GM12872 (cell line): ENCODE measurements around the gene ACAD10.

Experiments
- CTCF ChIP-seq: IDR thresholded peaks from 3 replicates; pipeline ENCODE4 v1.5.1; 2011; ENCODE audit warnings: low read depth, mild to moderate bottlenecking, low read length, moderate library complexity; ENCODE audit not compliant: insufficient read depth

ACAD10 gene

GRCh38 chr12:111685811-111686573 lies at the start of gene ACAD10, which contains the start of gene BRAP:
Gene ACAD10 (plus strand): TSS chr12:111686053. CDS start chr12:111692710, 6,657 bp downstream.
Gene BRAP (minus strand): TSS chr12:111685956. CDS start chr12:111685792, 164 bp downstream.
- TF ChIP-seq CTCF = no peak

DNA sequence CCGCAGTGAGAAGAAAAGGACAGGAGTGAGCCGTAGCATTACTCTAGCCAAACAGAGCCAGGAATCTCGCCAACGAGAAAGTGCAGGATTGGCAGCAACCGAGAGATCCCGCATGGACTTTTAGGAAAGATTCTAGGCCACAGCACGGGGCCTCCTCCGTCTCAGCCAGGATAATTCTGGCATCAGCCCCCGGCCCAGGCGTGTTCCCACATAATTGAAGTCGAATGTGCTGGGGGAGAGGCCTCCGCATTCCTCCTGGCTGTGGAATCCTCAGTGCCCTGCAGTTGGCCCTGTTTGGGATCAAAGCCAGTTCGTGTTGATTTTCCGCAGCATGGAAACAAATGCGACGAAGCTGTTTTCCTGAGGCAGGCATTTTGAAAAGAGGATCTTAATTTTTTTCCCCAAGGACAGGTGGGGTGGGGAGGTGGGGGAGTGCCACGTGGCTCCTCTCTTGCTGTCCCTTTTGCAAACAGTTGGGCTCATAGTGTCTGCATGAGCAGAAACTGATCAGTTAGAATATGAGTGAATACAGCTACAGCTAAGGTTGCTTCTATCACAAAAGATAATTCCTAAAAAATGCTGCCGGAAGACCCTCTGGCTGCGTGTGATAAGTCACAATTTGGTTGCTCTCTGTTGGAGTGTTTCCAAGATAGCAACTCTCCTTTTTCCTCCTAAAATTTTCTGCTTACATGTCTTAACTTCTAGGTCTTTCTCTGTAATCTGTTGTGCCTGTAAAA lies 49.5 kb upstream of the ACAD10 start:
- no peak for TF ChIP-seq CTCF

DNA sequence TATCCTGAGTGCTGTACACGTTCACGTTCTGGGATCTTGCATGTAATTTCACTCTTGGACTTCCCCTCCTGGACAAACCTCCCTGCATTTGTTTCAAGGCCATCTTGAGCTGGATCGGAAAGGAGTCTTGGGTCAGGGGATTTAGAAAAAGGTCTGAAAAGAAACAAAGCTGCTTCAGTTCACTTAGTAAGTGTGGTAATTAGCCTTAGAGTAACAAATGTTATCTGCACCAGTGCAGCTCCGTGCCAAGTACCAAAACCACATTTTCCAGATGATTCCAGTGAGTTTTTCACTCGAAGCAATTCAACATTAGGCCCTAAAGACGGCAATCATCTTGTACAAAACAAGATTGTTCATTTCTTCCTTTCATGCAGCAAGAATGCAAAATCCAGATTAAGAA lies 47.3 kb upstream of the ACAD10 start:
- no peak for TF ChIP-seq CTCF

GRCh38 chr12:111640506-111640905 lies 45.3 kb upstream of the ACAD10 start:
- no peak for TF ChIP-seq CTCF

DNA sequence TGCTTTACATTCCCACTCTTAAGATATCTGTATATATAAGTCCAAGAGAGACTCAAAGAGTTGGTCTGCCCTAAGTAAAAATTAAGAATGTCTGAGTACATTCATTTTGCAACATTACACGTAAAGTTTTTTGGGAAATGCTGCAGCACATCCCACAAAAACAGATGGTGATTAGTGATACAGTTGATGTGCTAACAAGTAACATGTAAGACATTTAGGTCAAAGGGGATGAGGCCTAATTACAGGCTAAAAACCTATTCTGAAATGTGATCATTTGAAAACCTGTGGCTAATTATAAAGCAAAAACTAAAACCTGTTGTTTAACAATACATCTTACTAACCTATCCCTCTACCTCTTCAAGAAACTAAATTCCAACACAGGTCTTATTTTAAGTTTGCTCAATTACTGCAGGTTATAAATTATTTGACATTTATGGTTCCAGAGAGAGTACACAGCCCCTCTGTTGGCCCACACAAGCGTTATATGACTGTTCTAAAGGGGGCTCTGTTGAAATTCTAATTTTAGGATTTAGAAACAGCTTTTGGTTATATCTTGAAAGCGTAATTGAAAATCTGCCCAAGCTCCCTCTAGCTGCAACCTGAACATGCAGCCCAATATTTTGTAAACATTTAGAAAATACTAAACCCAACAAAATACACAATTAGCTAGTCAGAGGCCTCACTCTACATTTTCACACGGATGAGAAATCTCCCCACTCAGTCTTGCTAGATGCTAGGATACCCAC lies 43.0 kb upstream of the ACAD10 start:
- no peak for TF ChIP-seq CTCF

GRCh38 chr12:111643427-111643826 lies 42.4 kb upstream of the ACAD10 start:
- no peak for TF ChIP-seq CTCF

DNA sequence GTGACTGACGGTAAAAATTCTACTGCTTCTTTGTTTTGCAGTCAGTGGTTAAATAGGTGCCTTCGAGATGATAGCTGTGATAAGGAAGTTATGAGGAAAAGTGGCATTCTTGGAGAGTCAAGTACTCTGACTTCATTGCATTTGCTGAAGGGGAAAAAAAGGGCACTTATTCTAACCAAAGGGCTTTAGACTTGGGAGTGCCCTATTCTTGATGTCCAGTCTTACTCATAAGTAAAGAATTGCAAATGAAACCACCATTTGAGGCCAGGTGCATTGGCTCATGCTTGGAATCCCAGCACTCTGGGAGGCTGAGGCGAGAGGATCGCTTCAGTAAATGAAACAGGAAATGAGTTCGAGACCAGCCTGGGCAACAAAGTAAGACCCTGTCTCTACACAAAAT lies 40.4 kb upstream of the ACAD10 start:
- TF ChIP-seq CTCF = no peak
